Progenitor cell of endocrine pancreas (in vitro differentiated cells): ENCODE measurements around the gene TMEM45B. TPM values are rescaled to one million over a fixed set of nuclear protein-coding genes. Genes with fewer than 3 reads are reported as not detected.
"Not testable (repeated sequence)": the region's sequence is repeated elsewhere in the genome, so short reads cannot be mapped to it uniquely, and the experiment has no call there.

Source experiments
- DNase-seq: peaks from one replicate; pipeline ENCODE4 v3.0.0; 2021; ENCODE audit warnings: low spot score; ENCODE audit not compliant: unreplicated experiment
- H3K27ac Mint-ChIP-seq: 2 replicates; pipeline ENCODE4 v1.8.0; 2021; ENCODE audit warnings: mild to moderate bottlenecking, moderate library complexity, mixed read lengths
- H3K27me3 Mint-ChIP-seq: 2 replicates; pipeline ENCODE4 v1.8.0; 2021; ENCODE audit warnings: mixed read lengths
- H3K36me3 Mint-ChIP-seq: 2 replicates; pipeline ENCODE4 v1.8.0; 2022; ENCODE audit warnings: mixed read lengths; ENCODE audit not compliant: insufficient read depth
- H3K4me1 Mint-ChIP-seq: 2 replicates; pipeline ENCODE4 v1.8.0; 2021; ENCODE audit warnings: low read depth, mixed read lengths
- H3K4me3 Mint-ChIP-seq: 2 replicates; pipeline ENCODE4 v1.8.0; 2021; ENCODE audit warnings: low read depth, mild to moderate bottlenecking, moderate library complexity, mixed read lengths
- H3K9me3 Mint-ChIP-seq: 2 replicates; pipeline ENCODE4 v1.8.0; 2021; ENCODE audit warnings: low read depth, mixed read lengths
- total RNA-seq: library from RNA; stranded (reverse); gene quantifications from 2 replicates; pipeline ENCODE4 v1.2.1, GENCODE V29; 2021
- TF ChIP-seq, protein P1 (sequence below): fragments of 200-600 bp; sonication (generic); IDR thresholded peaks from one replicate; pipeline ENCODE4 v1.5.0; 2021; ENCODE audit warnings: antibody characterized with exemption, mild to moderate bottlenecking; ENCODE audit not compliant: unreplicated experiment

TMEM45B gene
- total RNA-seq, 1 donor from 2014 or later, result 1.4 TPM

DNA sequence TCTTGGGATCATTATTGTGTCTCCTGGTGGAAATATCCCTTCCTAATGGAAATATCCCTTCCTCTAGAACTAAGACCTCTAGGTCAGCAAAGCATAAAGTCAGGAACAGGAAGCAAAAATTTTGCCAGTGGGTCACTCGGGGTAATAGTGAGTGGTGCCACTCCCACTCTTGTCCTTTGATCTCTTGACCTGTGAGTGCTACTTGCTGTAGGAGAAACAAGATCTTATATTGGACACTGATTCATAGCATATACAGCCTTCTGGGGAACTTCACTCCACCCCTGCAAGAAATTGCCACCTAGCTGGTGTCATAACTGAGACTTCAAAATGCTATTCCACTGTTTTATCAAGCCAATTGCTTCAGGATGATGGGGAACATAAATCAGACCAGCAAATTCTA, 44.7 kb upstream of the TMEM45B start:
- Mint-ChIP-seq H3K36me3 (no peaks in the 10 kb centered on the region), H3K4me3 (no peak overlapping the region), H3K27me3 (no peaks in the 10 kb centered on the region), H3K4me1 (peaks cover 1% of the 10 kb centered on the region), H3K9me3 (peaks cover 3% of the 10 kb centered on the region), H3K27ac (no peak overlapping the region)
- TF ChIP-seq, protein P1, sequence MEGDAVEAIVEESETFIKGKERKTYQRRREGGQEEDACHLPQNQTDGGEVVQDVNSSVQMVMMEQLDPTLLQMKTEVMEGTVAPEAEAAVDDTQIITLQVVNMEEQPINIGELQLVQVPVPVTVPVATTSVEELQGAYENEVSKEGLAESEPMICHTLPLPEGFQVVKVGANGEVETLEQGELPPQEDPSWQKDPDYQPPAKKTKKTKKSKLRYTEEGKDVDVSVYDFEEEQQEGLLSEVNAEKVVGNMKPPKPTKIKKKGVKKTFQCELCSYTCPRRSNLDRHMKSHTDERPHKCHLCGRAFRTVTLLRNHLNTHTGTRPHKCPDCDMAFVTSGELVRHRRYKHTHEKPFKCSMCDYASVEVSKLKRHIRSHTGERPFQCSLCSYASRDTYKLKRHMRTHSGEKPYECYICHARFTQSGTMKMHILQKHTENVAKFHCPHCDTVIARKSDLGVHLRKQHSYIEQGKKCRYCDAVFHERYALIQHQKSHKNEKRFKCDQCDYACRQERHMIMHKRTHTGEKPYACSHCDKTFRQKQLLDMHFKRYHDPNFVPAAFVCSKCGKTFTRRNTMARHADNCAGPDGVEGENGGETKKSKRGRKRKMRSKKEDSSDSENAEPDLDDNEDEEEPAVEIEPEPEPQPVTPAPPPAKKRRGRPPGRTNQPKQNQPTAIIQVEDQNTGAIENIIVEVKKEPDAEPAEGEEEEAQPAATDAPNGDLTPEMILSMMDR, result no peak
- DNase-seq, result no peak

DNA sequence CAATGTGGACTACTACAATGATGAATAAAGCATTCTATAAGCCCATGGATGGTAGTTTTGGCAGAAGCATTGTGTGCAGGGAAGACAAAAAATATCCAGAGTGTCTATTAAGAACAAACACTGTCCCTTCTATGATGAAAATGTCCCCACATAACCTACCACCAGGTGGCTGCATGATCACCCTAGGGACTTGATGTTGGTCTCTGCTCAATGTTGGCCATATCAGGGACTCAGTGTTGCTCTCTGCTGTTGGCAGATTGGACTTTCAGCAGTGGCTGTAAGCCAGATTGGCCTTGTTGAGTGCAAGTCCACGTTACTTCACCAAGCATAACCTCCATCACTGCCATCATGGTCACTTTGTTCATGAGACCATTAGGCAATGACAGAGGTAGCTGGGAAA, 44.2 kb upstream of the TMEM45B start:
- DNase-seq, H3K4me1 Mint-ChIP-seq, H3K9me3 Mint-ChIP-seq: not testable (repeated sequence)

DNA sequence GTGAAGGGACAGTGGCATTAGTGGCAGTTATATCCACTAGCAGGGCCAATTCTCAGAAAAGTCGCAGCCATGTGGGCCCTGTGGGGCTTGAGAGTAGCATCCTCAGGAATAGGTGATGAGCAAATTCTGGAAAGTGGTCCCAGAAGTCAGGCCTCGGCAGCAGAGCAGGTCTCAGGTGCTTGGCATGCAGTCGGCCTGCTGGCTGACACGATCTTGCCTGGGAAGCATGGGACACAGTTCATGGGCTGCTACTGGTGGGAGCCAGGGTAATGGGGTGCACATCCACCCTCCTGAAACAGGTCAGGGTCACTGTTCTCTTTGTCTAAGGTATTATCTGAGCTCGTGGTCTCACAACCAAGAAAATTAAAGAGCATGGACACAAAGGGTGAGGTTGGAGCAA, 36.8 kb upstream of the TMEM45B start:
- H3K4me3 Mint-ChIP-seq, result peak overlapping the region; percentile 32

More for the DNA sequence above, 44.2 kb upstream of the TMEM45B start:
- not testable (repeated sequence) for H3K36me3 Mint-ChIP-seq, H3K4me3 Mint-ChIP-seq, H3K27ac Mint-ChIP-seq, H3K27me3 Mint-ChIP-seq

DNA sequence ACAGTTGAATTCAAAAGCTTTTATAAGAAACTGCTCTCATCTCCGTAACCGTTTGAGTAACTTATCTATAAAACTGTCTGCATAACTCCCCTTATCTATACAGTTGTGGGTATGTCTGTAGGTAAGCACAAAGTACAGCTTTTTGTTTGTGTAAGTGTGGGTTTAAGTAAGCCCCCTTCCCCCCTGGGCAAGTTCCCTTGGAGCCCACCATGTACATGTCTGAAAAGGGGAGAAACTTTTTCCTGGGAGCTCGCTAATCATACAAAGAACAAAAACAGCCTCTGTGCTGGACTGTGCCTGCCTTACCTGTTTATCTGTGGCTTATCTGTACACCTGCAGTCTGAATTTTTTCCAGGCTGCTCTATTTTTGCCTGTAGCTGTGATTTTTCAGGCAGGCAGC, 36.3 kb upstream of the TMEM45B start:
- Mint-ChIP-seq H3K27me3 (no peaks in the 10 kb centered on the region), H3K4me1 (peaks cover 29% of the 10 kb centered on the region), H3K27ac (peak overlapping the region; percentile 96), H3K4me3 (peak overlapping the region; percentile 17), H3K9me3 (no peaks in the 10 kb centered on the region), H3K36me3 (no peaks in the 10 kb centered on the region)
- no peak for DNase-seq
- TF ChIP-seq, protein P1, result no peak

More for the DNA sequence above, 36.8 kb upstream of the TMEM45B start:
- H3K4me1 Mint-ChIP-seq, result peaks cover 29% of the 10 kb centered on the region
- H3K27me3 Mint-ChIP-seq, result no peaks in the 10 kb centered on the region
- no peaks in the 10 kb centered on the region for H3K36me3 Mint-ChIP-seq
- H3K27ac Mint-ChIP-seq, result peak overlapping the region; percentile 96
- DNase-seq, result no peak
- no peaks in the 10 kb centered on the region for H3K9me3 Mint-ChIP-seq
- TF ChIP-seq, protein P1, result no peak

DNA sequence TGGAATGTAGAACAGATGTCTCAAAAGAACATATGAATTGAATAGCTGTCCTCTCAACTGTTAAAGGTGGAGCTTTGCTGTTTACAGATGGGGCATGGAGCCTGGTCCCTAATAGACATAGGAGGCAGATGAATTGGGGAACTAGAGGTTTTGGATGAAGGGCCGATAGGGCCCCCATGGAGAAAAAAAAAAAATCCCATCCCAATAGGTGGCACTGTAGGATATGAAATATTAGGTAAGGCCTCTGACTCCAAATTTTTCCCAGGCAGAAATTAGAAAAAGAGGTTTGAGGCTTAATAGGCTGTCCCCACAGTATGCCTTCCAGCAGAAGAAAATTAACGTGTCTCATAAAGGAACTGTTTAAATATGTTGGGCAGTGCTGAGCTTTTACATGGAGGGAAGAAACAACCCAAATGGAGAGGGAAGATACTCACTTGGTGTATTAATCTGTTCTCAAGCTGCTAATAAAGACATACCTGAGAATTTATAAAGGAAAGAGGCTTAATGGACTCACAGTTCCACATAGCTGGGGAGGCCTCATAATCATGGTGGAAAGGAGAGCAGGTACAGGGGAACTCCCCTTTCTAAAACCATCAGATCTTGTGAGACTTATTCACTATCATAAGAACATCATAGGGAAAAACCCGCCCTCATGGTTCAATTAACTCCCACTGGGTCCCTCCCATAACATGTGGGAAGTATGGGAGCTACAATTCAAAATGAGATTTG, 30.1 kb upstream of the TMEM45B start:
- DNase-seq, result no peak
- H3K36me3 Mint-ChIP-seq, result no peaks in the 10 kb centered on the region
- peaks cover 2% of the 10 kb centered on the region for H3K4me1 Mint-ChIP-seq
- H3K27ac Mint-ChIP-seq, result no peak overlapping the region
- TF ChIP-seq, protein P1, result peak; percentile 9
- H3K27me3 Mint-ChIP-seq, result no peaks in the 10 kb centered on the region
- H3K9me3 Mint-ChIP-seq, result no peaks in the 10 kb centered on the region
- no peak overlapping the region for H3K4me3 Mint-ChIP-seq

DNA sequence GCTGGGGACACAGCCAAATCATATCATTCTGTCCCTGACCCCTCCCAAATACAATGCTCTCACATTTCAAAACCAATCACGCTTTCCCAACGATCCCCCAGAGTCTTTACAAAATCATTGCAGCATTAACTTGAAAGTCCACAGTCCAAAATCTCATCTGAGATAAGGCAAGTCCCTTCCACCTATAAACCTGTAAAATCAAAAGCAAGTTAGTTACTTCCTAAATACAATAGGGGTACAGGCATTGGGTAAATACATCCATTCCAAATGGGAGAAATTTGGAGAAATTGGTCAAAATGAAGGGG, 29.6 kb upstream of the TMEM45B start:
- H3K4me1 Mint-ChIP-seq, H3K27me3 Mint-ChIP-seq, H3K36me3 Mint-ChIP-seq, H3K4me3 Mint-ChIP-seq, DNase-seq, H3K27ac Mint-ChIP-seq, H3K9me3 Mint-ChIP-seq: not testable (repeated sequence)
